Left lobe of liver (tissue), 2 donors: ENCODE results near the gene TNFRSF19. TPM values are rescaled to one million over a fixed set of nuclear protein-coding genes. Genes with fewer than 3 reads are reported as not detected.
"Not testable (repeated sequence)": the region's sequence is repeated elsewhere in the genome, so short reads cannot be mapped to it uniquely, and the experiment has no call there.

Experiments used
- ATAC-seq: fragments of 200-7000 bp; cut with Tn5 transposase; one replicate; pipeline ENCODE4 v1.9.1; 2020; ENCODE audit warnings: mild to moderate bottlenecking, moderate library complexity
- DNase-seq: peaks from one replicate; pipeline ENCODE4 v3.0.0-alpha.2; 2020; ENCODE audit warnings: low spot score
- total RNA-seq: library from RNA; stranded (reverse); gene quantifications from one replicate; pipeline ENCODE4 v1.2.1, GENCODE V29; 2021
- donor health status: DM: no; HTN: no; CAD: no; lungs with moderate emphysema.
- donor health status: DM: no; HTN: yes; CAD: no.

Gene TNFRSF19, protein sequence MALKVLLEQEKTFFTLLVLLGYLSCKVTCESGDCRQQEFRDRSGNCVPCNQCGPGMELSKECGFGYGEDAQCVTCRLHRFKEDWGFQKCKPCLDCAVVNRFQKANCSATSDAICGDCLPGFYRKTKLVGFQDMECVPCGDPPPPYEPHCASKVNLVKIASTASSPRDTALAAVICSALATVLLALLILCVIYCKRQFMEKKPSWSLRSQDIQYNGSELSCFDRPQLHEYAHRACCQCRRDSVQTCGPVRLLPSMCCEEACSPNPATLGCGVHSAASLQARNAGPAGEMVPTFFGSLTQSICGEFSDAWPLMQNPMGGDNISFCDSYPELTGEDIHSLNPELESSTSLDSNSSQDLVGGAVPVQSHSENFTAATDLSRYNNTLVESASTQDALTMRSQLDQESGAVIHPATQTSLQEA
- 0.60 TPM for total RNA-seq

DNA sequence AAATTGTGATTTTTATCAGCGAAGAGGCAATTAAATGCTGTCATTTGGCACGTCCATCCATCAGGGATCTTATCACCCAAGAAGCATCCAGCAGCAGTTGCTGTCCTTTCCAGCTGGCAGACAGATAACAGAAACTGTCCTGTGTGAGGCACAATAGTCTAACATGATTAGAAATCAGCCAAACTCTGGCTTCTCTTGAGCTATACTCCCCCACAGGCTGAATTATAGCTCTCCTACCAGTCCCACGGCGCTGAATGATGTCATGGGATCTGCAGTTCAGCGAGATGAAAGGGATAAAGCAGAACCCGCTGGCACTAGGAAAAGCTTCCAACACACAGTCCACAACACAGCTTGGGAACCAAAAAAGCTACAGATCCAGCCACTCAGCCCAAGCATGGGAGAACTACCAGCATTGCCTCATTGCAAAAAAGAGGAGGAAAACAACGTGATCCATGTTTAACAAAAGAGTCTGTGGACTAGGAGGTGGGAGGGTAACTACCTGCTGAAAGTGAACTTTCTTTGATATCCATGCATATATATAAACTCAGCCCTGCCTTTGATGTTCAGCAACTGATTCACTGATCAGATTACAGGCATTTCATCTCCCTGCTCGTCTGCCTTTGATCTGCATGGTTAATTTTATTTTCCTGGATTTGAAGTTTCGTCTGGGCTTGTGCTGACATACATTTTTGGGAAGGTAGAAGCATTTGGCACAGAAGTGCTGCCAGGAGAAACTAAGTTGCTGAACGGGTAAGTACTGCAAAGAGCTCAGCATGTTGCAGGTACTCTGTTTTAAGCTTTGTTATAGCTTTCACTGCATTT is at the start of gene TNFRSF19:
TSS of gene TNFRSF19 (plus strand) at position 314 of the 822 bp plus-strand sequence. CDS start 19,772 bp downstream, outside the sequence.
- DNase-seq: no peak
- no peak for ATAC-seq

DNA sequence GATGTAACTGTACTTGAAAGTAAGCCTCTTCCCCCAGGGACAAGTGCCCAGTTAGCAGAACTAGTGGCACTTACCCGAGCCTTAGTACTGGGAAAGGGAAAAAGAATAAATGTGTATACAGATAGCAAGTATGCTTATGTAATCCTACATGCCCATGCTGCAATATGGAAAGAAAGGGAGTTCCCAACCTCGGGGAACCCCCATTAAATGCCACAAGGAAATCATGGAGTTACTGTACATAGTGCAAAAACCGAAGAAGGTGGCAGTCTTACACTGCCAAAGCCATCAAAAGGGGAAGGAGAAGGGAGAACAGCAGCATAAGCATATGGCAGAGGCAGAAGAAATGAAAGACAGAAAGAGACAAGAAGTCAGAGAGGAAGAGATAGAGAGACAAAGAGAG is 40.3 kb upstream of the TNFRSF19 start:
- not testable (repeated sequence) for DNase-seq, ATAC-seq

DNA sequence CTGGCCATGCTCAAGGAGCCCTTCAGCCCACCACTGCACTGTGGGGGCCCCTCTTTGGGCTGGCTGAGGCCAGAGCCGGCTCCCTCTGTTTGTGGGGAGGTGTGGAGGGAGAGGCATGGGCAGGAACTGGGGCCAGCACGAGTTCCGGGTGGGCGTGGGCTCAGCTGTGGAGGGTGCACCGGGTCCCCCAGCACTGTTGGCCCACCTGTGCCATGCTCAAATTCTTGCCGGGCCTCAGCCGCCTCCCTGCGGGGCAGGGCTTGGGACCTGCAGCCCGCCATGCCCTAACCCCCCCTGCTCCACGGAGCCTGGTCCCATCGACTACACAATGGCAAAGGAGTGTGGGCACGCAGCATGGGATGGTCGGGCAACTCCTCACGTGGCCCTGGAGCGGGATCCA is 38.8 kb upstream of the TNFRSF19 start:
- DNase-seq (no peak), ATAC-seq (no peak)

DNA sequence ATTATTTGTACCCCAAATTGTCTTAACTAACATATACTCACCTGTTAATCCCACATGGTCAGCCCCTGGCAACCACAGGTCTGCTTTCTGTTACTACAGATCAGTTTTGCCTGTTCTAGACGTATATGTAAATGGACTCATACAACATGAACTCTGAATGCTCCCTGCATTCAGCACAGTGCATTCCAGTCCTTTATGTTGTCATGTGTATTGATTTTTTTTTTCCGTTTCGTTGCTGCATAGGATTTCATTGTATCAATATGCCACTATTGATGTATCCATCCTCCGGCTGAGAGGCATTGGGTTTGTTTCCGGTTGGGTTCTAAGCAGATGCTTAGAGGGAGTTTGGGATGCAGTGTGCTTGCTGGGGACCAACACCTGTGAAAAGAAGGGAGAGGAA is 36.1 kb upstream of the TNFRSF19 start:
- no peak for DNase-seq
- ATAC-seq: no peak

DNA sequence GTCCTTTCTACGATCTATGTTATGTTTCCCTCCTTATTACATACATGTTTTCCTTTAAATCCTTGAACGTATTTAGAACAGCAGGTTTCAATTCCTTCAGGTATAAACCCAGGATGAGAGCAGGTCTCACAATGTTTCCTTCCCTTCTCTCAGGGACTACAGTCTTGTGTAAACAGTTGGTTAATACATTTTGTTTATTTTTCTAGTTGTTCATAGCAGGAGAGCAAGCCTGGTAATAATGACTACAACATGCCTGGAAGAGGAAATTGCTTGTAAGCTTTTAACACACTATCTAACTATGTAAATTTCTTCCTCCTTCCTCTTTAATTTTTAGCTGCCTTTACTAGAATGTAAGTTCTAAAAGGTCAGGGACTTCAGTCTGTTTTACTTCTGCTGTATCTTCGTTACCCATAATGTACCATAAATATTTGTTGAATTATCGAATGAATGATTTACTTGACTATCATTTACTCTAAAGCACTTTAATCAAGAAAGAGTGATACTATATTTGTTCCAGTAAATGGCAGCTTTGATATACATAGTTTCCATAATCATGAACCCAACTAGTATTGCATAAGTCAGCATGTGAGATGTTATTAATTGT is 28.9 kb upstream of the TNFRSF19 start:
- no peak for ATAC-seq
- DNase-seq: no peak

DNA sequence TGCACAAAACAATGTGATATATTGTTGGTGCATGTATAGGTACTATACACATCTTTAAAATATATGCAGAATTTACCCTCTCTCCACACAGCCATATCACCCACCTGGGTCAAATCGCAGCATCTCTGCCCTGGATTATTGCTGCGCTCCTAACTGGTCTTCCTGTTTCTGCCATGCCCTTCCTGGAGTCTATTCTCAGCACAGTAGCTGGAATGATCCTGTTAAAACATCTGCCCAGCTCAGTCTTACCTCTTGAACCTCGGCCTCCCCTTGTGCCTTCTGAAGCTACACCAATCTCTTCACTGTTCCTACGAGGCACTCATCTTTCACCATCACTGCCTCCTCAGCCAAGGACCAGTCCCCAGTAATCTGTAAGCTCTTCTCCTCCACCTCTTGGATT is 25.5 kb upstream of the TNFRSF19 start:
- ATAC-seq: no peak
- no peak for DNase-seq

DNA sequence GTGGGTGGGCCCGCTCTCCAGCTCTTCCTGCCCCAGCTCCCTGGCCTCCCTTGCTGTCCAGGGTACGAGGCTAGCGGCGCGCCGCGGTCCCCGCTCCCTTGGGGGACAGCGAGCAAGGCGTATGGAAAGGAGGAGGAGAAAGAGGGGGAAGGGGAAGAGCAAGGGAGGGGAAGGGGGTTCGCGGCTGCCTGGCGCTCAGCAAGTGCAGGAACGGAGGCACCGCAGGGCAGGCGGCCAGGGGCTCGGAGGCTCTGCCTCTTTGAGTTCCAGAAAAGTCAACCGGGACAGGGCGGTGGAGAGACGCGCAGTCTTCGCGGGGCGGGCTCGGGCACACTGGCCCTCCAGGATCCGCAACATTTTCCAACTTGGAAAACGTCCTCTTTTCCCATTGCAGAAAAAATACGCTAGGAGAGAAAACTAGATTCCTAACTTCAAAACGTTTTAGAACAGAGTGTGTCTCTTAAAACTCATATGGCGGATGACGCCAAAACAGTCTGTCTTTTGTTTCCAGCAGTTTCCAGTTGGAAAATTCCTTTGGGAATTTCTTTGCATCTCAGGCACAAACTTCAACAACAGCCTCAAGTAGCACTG is 23.1 kb upstream of the TNFRSF19 start:
- ATAC-seq (no peak), DNase-seq (no peak)

DNA sequence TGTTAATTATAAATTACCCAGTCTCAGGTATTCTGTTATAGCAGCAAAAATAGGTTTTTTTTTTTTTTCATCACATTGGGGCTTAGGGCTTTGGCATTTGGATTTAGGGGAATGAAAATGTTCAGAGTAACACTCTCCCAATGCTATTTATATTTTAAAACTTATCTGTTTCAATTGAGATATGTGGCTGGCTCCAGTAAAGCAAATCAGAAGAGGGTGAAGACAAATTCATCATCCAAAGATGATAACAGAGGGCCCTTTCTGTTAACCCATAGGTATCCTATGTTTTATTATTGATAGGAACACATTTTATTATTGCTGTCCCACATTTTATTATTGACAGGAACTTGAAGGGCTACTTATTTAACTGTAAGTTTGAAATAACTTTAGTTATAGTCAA is 20.5 kb upstream of the TNFRSF19 start:
- no peak for DNase-seq
- ATAC-seq: no peak

DNA sequence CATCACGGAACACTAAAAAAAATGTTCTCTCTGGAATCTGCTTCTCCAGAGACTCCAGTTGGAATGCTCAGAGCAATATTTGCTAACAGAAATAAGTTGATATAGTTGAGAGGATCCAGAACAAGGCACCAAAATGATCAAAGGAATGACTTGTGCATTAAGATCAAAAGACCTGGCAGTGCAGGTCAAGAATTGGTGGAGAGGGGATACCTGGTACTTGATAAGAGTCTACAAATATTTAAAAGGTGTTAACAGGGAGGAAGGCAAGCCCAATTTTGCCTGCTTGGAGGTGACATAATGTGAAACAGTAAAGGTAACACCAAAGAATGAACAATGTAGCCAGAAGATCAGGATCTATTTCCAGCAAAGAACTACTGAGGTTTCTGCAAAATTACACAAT is 20.0 kb upstream of the TNFRSF19 start:
- no peak for ATAC-seq
- DNase-seq: no peak

DNA sequence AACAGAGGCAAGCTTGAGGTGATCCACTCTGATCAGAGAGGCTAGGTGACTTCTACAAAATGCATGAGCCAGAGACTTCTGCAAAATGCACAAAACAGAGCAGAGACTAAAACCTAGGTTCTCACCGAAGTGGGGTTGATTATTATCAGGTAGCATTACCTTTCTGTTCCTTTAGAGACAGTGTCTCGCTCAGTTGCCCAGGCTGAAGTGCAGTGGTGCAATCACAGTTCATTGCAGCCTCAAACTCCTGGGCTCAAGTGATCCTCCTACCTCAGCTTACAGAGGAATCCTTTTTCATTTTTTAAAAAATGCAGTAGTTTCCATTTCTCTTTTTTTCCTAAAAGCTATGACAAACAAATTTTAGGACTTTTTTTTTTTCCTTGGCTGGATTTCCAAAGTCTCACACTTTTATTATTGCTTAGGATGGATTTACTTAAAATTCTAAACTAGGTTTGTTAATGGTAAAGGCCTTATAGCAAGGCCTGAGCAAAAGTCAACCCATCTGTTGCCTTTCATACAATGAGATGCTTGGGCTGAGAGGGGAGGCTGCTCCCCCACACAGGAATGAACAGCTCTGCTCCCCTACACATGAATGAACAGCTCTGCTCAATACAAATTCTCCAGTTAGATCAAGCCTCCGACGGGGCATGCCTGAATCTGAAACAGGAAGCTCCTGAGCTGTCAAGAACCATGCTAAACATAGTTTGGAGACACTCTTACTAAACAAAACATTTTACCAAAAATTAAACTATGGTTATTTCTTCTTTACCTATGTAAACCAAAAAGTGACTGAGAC is 18.8 kb upstream of the TNFRSF19 start:
- no peak for DNase-seq
- ATAC-seq: no peak

DNA sequence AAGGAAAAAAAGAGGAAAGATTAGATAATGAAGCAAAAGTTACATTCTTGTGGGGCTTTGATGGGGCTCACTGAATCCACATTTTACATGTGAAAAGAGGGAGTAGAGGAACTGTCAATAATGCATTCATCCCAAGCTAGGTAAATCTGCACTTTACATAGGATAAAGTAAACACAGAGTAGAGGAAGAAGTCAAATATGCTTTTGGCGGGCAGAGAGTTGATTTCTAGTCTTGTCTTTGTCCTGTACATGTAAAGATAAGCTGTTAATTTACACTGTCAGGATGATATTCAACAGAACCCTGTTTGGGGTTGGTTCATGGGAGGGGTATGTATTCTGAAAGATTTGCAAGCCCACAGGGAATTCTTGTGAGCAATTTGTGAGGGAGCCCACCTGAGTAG is 18.0 kb upstream of the TNFRSF19 start:
- DNase-seq (no peak), ATAC-seq (no peak)

DNA sequence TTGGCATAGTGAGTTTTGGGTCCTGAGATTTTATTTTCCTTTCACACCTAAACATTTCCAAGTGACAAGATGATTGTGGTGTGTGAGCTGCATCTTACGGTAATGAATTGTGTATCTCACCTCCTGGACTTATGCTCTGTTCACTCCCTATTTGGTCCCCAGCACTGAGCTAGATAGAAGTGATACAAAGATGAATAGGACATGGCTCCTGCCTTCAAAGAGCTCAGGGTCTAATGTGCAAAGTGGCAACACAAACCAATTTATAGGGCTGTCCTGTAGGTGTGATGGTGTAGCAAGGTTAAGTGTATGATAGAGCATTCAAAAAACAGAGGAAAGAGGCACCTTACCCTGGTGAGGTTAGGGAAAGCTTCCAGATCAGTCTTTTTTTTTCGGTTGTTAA is 17.6 kb upstream of the TNFRSF19 start:
- no peak for ATAC-seq
- DNase-seq: no peak

DNA sequence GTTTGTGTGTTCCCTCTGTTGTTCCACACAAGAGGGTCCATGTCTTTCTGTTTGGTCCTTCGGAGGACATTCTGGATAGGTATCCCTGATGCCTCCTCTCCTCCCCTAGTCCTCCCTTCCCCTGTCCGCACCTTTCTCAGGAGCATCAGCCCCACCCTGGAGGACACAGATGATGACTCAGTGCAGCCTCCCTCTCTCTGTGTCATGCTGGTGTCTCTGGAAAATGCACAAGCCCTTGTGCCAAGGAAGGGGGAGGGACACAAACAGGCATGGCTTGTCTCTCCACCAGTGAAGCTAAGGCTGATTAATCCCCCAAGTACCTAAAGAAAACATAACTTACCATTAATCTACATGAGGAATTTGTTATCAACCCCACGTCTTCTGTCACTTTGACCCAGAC is 16.2 kb upstream of the TNFRSF19 start:
- DNase-seq (no peak), ATAC-seq (no peak)

DNA sequence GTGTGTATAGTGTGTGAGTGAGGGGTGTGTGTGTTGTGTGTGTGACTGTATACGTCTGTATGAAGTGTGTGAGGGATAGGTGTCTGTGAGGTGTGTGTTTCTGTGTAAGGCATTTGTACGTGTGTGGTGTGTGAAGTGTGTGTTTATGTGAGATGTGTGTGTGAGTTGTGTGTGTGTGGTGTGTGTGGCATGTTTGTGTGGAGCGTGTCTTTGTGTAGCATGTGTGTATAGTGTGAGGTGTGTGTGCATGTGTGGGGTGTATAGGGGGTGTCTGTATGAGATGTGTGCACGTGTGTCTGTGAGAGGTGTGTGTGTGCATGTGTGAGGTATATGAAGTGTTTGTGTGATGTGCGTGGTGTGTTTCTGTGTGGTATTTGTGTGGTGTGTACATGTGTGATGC is 13.2 kb upstream of the TNFRSF19 start:
- ATAC-seq (no peak), DNase-seq (no peak)

DNA sequence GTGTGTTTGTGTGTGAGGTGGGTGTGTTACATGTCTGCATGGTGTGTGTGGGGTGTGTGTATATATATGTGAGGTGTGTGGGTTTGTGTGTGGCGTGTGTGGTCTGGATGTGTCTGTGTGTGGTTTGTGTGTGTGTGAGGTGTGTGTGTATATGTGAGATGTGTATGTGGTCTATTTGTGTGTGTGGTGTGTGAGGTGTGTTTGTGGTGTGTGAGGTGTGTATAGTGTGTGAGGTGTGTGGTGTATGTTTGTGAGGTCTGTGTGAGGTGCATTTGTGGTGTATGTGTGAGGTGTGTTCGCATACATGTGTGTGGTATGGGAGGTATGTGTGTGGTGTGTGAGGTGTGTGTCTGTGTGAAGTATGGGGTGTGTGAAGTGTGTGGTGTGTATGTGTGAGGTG is 12.5 kb upstream of the TNFRSF19 start:
- ATAC-seq: no peak
- DNase-seq: no peak

DNA sequence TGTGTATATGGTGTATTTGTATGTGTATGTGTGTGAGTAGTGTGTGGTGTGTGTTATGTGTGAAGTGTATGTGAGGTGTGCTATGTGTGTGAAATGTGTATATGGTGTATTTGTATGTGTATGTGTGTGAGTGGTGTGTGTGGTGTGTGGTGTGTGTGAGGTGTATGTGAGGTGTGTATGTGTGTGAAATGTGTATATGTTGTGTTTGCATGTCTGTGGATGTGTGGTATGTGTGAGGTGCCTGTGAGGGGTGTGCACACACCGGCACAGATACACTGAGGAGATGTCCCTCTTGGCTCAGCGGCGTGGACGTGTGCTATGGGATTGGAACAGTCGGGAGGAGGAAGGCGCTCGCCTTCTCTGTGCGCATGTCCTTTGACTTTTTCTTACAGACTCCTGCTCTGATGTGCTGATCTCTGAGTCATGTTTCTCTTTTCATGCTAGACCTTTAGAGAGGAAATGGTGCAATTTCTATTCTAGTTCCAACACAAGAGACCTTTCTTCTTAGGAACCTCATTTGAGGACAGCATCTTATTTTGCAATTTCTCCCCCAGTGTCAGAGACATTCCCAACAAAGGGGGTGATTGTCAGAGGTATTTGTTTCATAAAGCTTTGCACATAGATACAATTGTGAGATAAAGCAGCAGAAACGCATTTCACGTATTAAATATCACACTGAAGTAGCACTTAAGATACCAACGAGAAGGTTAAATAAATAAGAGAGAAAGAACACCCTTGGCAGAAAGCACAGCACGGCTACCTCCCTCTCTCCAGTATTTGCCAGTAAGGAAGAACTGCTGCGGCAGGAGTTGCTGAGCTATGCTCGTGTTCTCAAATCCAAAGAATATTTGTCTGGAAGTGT is 11.3 kb upstream of the TNFRSF19 start:
- no peak for ATAC-seq
- no peak for DNase-seq

DNA sequence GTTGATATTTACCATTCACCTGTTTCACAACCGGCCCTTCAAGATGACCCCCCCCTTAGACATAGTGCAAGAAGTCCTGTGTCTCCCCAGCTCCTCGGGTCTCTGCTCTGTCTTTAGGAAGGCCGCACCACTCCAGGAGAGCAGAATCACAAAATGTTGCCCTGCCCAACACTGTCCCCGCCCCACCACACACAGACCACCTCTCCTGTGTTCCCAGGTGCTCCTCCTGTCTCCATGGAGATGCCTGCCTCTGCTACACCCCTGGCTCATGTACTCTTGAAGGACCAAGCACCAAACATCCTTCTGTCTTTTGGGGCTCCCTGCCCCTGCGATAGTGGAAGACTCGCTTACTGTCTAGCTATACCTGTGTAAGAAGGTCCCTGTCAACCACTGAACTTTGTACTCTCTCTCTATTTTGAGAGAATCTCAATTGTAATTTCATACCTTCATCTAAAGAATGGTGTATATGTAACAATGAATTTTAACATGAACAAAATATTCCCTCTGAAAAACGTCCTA is 9.6 kb upstream of the TNFRSF19 start:
- DNase-seq: no peak
- no peak for ATAC-seq

DNA sequence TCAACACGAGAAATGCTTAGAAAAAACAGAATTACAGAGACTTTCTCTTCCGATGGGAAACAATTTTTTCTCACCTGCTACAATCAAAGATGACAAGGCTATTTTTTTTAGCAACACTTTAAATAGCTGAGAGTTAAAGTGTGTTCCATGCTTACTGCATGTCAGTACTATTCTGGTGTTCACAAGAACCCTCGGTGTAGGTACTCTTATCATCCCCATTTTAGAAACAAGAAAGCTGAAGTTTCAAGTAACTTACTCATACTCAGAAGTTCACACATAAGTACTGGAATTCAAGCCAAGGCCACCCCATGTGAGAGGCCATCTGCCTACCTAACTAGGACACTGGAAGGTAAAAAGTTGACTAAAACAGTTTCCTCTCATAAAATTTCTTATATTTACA is 9.0 kb upstream of the TNFRSF19 start:
- no peak for ATAC-seq
- no peak for DNase-seq

DNA sequence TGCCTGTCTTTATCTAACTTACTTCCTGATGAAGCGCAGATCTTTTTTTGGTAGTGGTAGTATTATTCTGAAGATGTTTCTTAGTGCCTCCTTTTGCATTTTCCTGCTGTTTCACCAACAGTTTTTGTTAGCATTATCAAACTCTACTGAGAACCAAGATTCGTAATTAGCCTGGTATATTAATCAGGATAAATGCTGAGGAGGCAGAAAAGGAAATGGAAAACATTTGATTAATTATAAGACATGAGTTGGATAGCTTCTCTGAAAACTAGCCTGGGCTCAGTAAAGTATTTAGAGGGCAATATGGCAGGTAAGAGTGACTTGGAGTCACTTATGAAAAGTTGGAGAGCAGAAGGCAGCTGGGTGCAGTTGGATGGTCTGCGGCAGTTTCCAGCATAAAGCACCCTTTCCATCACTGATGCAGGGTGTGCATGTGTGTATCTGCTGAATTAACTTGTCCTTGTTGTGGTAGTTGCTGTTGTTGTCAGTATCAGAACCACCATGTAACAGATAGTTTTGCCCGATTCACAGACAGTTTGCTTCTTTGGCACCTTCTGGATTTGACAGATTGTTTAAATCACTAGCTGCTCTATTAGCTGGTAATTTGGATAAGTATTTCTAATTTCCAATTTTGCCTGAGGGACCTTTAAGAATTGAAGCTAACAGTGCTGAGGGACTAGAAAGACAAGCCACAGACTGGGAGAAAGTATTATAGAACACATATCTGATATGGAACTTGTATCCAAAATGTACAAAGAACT is 6.9 kb upstream of the TNFRSF19 start:
- DNase-seq (no peak), ATAC-seq (no peak)
